Activated CD8-positive, alpha-beta T cell treated with anti-CD3 and anti-CD28 coated beads, Interleukin-2, amount 10 ng/mL, durations not matched to agents 7 days and 5 days (primary cell): Measurements from ENCODE around the gene PHF23. TPM values are rescaled to one million over a fixed set of nuclear protein-coding genes. Genes with fewer than 3 reads are reported as not detected.

Experiments
- ATAC-seq: fragments of 150-1000 bp; cut with Tn5 transposase; one replicate; pipeline ENCODE4 v1.10.0; 2021; ENCODE audit warnings: moderate library complexity
- CTCF ChIA-PET: fragments of 350-600 bp; sonication (Branson Sonifier 250); formaldehyde crosslinking; loops from one replicate; lab custom pipeline; 2021; ENCODE audit warnings: antibody characterized with exemption; lab: Charles Lee
- POLR2A ChIA-PET: fragments of 350-600 bp; sonication (Branson Sonifier 250); formaldehyde crosslinking; loops from one replicate; lab custom pipeline; 2021; ENCODE audit warnings: antibody characterized with exemption; lab: Charles Lee
- DNase-seq: peaks from one replicate; pipeline ENCODE4 v3.0.0-alpha.2; 2020
- H3K27ac Mint-ChIP-seq: one replicate; pipeline ENCODE4 v1.8.0; 2021; ENCODE audit warnings: mild to moderate bottlenecking, mixed read lengths
- H3K27me3 Mint-ChIP-seq: one replicate; pipeline ENCODE4 v1.8.0; 2021; ENCODE audit warnings: low read depth, mixed read lengths
- H3K36me3 Mint-ChIP-seq: one replicate; pipeline ENCODE4 v1.8.0; 2021; ENCODE audit warnings: low read depth, mixed read lengths
- H3K4me1 Mint-ChIP-seq: one replicate; pipeline ENCODE4 v1.8.0; 2021; ENCODE audit warnings: low read depth, mixed read lengths
- H3K4me3 Mint-ChIP-seq: one replicate; pipeline ENCODE4 v1.8.0; 2021; ENCODE audit warnings: mild to moderate bottlenecking, mixed read lengths
- H3K9me3 Mint-ChIP-seq: one replicate; pipeline ENCODE4 v1.8.0; 2022; ENCODE audit warnings: mixed read lengths; ENCODE audit not compliant: insufficient read depth
- microRNA-seq: library from miRNA; unstranded; fragments of <30 nt; microRNA quantifications from one replicate; pipeline ENCODE4 v1.2.0, GENCODE V29; 2022
- total RNA-seq, 2 experiments: library from RNA; stranded (reverse); gene quantifications; one replicate each; pipeline ENCODE4 v1.2.3, GENCODE V29; 2021

Gene PHF23
- total RNA-seq, 2 experiments from 2014 or later, result 53.6 to 57.9 TPM

GRCh38 chr17:7191571-7192270 lies 47.5 kb downstream of the PHF23 start:
- POLR2A ChIA-PET, result no interaction called here
- Mint-ChIP-seq H3K36me3 (no peaks in the 10 kb centered on the region), H3K9me3 (no peaks in the 10 kb centered on the region), H3K4me3 (no peak overlapping the region), H3K27ac (no peak overlapping the region), H3K27me3 (no peaks in the 10 kb centered on the region), H3K4me1 (no peaks in the 10 kb centered on the region)
- CTCF ChIA-PET, result interaction anchor here (0.7 to 1.0 kb wide), 2 partner anchors 11 to 14 kb away, joined by 3 to 5 read pairs; no protein-coding TSS in a partner anchor
- ATAC-seq (peak; percentile 28), DNase-seq (peak; percentile 49)

DNA sequence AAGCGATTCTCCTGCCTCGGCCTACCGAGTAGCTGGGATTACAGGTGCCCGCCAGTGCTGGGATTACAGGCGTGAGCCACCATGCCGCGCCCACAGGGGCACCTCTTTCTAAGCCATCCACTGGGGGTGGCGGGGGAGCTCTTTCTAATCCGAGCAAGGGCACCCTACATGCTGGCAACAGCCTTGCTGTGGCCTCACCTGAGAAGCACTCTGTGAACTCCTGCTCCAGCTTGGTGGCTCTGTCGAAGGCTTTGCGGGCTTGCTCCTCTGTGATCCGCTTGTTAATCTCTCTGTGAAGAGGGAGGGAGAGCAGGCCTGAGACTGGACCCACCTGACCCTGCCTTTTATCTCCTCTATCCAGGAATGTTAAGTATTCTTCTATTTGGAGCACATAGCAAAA lies 48.2 kb downstream of the PHF23 start:
- ChIA-PET POLR2A (no interaction called here), CTCF (interaction anchor here (0.7 to 1.0 kb wide), 2 partner anchors 12 to 14 kb away, joined by 3 to 5 read pairs; no protein-coding TSS in a partner anchor)
- no peak overlapping the region for H3K27ac Mint-ChIP-seq
- ATAC-seq, result no peak
- no peaks in the 10 kb centered on the region for H3K27me3 Mint-ChIP-seq
- DNase-seq, result no peak
- H3K4me1 Mint-ChIP-seq, result no peaks in the 10 kb centered on the region
- H3K4me3 Mint-ChIP-seq, result no peak overlapping the region
- H3K36me3 Mint-ChIP-seq, result no peaks in the 10 kb centered on the region
- H3K9me3 Mint-ChIP-seq, result no peaks in the 10 kb centered on the region

DNA sequence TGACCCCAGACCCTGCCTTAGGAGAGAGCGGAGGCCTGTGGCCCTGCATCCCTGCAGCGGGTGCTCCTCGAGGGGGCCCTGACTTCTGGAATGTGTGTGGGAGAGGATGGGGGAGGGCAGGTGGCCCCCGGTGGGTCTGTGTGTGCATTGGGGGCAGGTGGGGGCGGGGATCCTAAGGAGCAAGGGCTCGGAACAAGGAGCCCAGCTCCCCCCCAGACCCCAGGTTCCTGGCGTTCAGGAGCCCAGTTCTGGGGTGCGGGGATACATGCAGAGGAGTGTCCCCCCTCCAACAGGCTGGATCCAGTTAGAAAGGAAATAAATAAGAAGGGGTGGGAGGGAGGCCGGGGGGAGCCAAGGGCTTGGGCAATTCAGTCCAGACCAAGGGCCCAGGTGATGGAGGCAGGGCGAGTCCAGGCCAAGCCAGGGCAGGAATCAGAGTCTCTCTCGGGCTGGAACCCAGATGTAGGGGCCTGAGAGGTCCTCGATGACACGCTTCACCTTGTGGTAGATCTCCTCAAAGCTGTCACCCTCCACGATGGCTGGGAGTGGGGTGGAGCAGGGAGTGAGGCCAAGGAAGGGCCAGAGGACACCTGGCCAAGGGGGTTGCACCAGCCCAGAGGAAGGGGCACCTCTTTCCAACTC lies 48.9 kb downstream of the PHF23 start:
- H3K4me3 Mint-ChIP-seq, result no peak overlapping the region

DNA sequence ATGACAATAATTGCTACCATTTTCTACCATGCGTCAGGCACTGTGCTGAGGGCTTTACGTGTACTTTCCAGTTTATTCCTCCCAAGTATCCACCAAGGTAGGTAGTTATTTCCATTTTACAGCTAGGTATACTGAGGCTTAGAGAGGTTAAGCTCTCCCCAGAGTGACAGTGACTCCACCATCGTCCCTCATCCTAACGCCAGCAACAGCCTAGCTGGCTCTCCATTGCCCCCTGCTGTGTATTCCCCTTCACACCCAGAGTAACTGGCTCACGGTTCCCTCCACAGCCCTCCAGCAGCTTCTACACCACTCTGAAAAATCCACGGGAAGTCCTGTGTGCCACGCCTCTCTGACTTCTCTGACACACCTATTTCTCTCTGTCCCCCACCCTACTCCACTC lies 53.0 kb downstream of the PHF23 start:
- ChIA-PET CTCF (interaction anchor here (1.3 to 4.2 kb wide), 5 partner anchors 9 to 182 kb away, joined by 4 to 17 read pairs (median 7); no protein-coding TSS in a partner anchor), POLR2A (no interaction called here)
- no peak overlapping the region for H3K4me3 Mint-ChIP-seq
- no peaks in the 10 kb centered on the region for H3K27me3 Mint-ChIP-seq
- no peaks in the 10 kb centered on the region for H3K4me1 Mint-ChIP-seq
- DNase-seq (peak; percentile 36), ATAC-seq (peak; percentile 34)
- H3K36me3 Mint-ChIP-seq, result no peaks in the 10 kb centered on the region
- H3K9me3 Mint-ChIP-seq, result no peaks in the 10 kb centered on the region
- no peak overlapping the region for H3K27ac Mint-ChIP-seq

More for the DNA sequence above, 48.9 kb downstream of the PHF23 start:
- Mint-ChIP-seq H3K4me1 (no peaks in the 10 kb centered on the region), H3K27me3 (no peaks in the 10 kb centered on the region), H3K36me3 (no peaks in the 10 kb centered on the region), H3K27ac (no peak overlapping the region), H3K9me3 (no peaks in the 10 kb centered on the region)
- DNase-seq, result no peak
- ChIA-PET CTCF (no interaction called here), POLR2A (no interaction called here)
- ATAC-seq, result no peak

Small RNA genes lying within 50 kb of the gene (microRNA-seq; reads per million reads assigned to microRNA genes)
- 3,475 reads per million, percentile 89 among the genes with 10 or more reads in this experiment for gene MIR324

Other genes with a start within 250 kb of the PHF23 start
- not detected for gene ALOX12, start 243.4 kb downstream of the PHF23 start, total RNA-seq
- 100 to 1,000 TPM; 104 to 116 TPM for gene RNASEK, start 226.8 kb downstream of the PHF23 start, total RNA-seq
- gene BCL6B, start 216.4 kb downstream of the PHF23 start, total RNA-seq, result under 1 TPM; 0.47 to 0.63 TPM
- 10 to 100 TPM; 14.8 to 15.0 TPM for gene SLC16A13, start 203.4 kb downstream of the PHF23 start, total RNA-seq
- gene SLC16A11, start 195.4 kb downstream of the PHF23 start, total RNA-seq, result under 1 TPM; 0.34 to 0.39 TPM
- gene CLEC10A, start 159.2 kb downstream of the PHF23 start, total RNA-seq, result not detected
- gene ASGR2, start 124.6 kb downstream of the PHF23 start, total RNA-seq, result not detected
- gene ASGR1, start 60.1 kb downstream of the PHF23 start, total RNA-seq, result 1 to 10 TPM in 1 of 2 experiments, under 1 TPM in 1; 0.63 to 1.3 TPM
- gene DLG4, start 19.6 kb downstream of the PHF23 start, total RNA-seq, result 10 to 100 TPM; 10.1 to 11.7 TPM
- gene ACADVL, start 19.5 kb downstream of the PHF23 start, total RNA-seq, result 100 to 1,000 TPM; 348 to 371 TPM
- 10 to 100 TPM; 52.4 to 56.6 TPM for gene DVL2, start 4.9 kb downstream of the PHF23 start, total RNA-seq
- gene GABARAP, start 3.0 kb upstream of the PHF23 start, total RNA-seq, result 100 to 1,000 TPM; 203 to 227 TPM
- 100 to 1,000 TPM; 171 to 186 TPM for gene CTDNEP1, start 12.3 kb upstream of the PHF23 start, total RNA-seq
- 10 to 100 TPM; 63.5 to 66.1 TPM for gene ELP5, start 12.8 kb upstream of the PHF23 start, total RNA-seq
- 1 to 10 TPM; 1.1 to 1.3 TPM for gene CLDN7, start 23.0 kb upstream of the PHF23 start, total RNA-seq
- gene SLC2A4, start 42.3 kb upstream of the PHF23 start, total RNA-seq, result not detected
- under 1 TPM; 0.37 to 0.66 TPM for gene YBX2, start 55.2 kb upstream of the PHF23 start, total RNA-seq
- 100 to 1,000 TPM; 685 to 690 TPM for gene EIF5A, start 68.2 kb upstream of the PHF23 start, total RNA-seq
- 10 to 100 TPM; 86.3 to 88.0 TPM for gene GPS2, start 75.9 kb upstream of the PHF23 start, total RNA-seq
- 10 to 100 TPM; 45.6 to 47.0 TPM for gene NEURL4, start 89.9 kb upstream of the PHF23 start, total RNA-seq
- 100 to 1,000 TPM; 573 to 605 TPM for gene ACAP1, start 97.1 kb upstream of the PHF23 start, total RNA-seq
- 10 to 100 TPM; 11.4 to 11.8 TPM for gene KCTD11, start 112.7 kb upstream of the PHF23 start, total RNA-seq
- gene TMEM95, start 115.7 kb upstream of the PHF23 start, total RNA-seq, result not detected
- gene TNK1, start 141.6 kb upstream of the PHF23 start, total RNA-seq, result 1 to 10 TPM; 2.1 to 2.6 TPM
- gene PLSCR3, start 155.1 kb upstream of the PHF23 start, total RNA-seq, result 10 to 100 TPM; 87.9 to 92.6 TPM
- gene TMEM256, start 164.6 kb upstream of the PHF23 start, total RNA-seq, result 10 to 100 TPM; 61.8 to 62.3 TPM
- gene NLGN2, start 168.4 kb upstream of the PHF23 start, total RNA-seq, result 1 to 10 TPM; 4.7 to 5.2 TPM
- gene SPEM1, start 180.9 kb upstream of the PHF23 start, total RNA-seq, result not detected
- gene SPEM2, start 186.2 kb upstream of the PHF23 start, total RNA-seq, result not detected
- gene SPEM3, start 189.4 kb upstream of the PHF23 start, total RNA-seq, result not detected
- 10 to 100 TPM; 16.5 to 18.1 TPM for gene TMEM102, start 196.0 kb upstream of the PHF23 start, total RNA-seq
- gene FGF11, start 200.1 kb upstream of the PHF23 start, total RNA-seq, result 10 to 100 TPM; 16.6 to 18.8 TPM
- 10 to 100 TPM; 14.1 to 15.7 TPM for gene CHRNB1, start 205.6 kb upstream of the PHF23 start, total RNA-seq
- 10 to 100 TPM; 29.8 to 30.0 TPM for gene ZBTB4, start 240.2 kb upstream of the PHF23 start, total RNA-seq
- not detected for gene SLC35G6, start 242.0 kb upstream of the PHF23 start, total RNA-seq
- gene POLR2A, start 244.9 kb upstream of the PHF23 start, total RNA-seq, result 100 to 1,000 TPM; 183 to 185 TPM